Parietal lobe (tissue), 1 donor: ENCODE results near the gene CCDC74A. TPM values are rescaled to one million over a fixed set of nuclear protein-coding genes. Genes with fewer than 3 reads are reported as not detected.

ENCODE experiments used
- total RNA-seq: library from RNA; depleted of rRNA; stranded (reverse); fragments of >200 nt; gene quantifications from one replicate; pipeline ENCODE4 v1.2.3, GENCODE V29; 2014

The CCDC74A gene
- total RNA-seq = 7.2 TPM

DNA sequence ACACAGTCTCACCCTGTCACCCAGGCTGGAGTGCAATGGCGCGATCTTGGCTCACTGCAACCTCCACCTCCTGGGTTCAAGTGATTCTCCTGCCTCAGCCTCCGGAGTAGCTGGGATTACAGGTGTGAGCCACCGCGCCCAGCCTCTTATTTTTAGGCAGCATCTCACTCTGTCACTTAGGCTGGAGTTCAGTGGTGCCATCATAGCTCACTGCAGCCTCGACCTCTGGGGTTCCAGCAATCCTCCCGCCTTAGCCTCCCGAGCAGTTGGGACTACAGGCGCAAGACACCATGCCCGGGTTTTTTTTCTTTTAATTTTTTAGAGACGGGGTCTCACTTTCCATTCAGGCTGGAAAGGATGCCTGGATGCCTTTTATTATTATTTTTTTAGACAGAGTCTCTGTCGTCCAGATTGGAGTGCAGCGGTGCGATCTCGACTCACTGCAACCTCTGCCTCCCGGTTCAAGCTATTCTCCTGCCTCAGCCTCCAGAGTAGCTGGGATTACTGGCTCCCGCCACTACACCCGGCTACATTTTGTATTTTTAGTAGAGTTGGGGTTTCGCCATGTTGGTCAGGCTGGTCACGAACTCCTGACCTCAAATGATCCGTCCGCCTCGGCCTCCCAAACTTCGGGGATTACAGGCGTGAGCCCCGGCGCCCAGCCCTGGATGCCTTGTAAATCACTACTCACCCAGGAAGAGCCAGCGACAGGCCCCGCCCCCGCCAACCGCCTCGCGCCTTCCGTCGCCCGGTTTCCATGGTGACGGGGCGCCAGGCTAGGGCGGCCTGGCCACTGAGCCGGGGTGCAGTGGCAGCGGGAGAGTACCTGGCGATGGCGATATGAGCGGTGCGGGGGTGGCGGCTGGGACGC is at the start of gene CCDC74A:
TSS of gene CCDC74A (plus strand) at position 758 of the 871 bp plus-strand sequence. CDS start at position 841, 83 bp downstream.

DNA sequence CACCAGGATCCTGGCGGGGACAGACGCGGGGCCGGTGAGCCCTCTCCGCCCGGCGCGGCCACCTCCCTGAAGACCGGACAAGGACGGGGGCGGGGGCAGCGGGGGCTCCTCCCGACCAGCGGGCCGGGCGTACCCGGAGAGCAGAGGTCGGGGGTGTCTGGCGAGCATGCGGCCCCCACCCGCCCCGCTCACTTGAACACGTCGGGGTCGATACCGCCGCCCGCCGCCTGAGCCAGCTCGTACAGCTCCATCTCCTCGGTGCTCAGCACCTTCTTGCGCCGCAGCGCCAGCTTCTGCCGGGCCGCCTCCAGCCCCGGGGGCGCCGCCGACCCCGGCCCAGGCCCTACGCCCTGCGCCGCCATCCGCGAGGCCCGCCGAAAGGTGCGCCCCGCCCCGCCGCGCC is 35.7 kb upstream of the CCDC74A start, which contains the start of gene MZT2A:
TSS of gene MZT2A (minus strand) at position 383 of the 403 bp plus-strand sequence. CDS start at position 362, 21 bp downstream.

Other genes starting within 250 kb of the CCDC74A start
- gene RAB6D, start 163.7 kb upstream of the CCDC74A start, total RNA-seq = 0.31 TPM
- gene TUBA3D, start 51.8 kb upstream of the CCDC74A start, total RNA-seq = not detected
- gene MZT2A, start 35.5 kb upstream of the CCDC74A start, total RNA-seq = 47.0 TPM